Liver (tissue), 3 donors: ENCODE results near the gene NCKAP5L.

Experiments used
- SP1 ChIP-seq: IDR thresholded peaks from 2 replicates; pipeline ENCODE4 v1.6.1; 2018; ENCODE audit warnings: antibody characterized with exemption, mild to moderate bottlenecking
- TF ChIP-seq, protein P1 (sequence below): fragments of 150-350 bp; IDR thresholded peaks from 2 replicates; pipeline ENCODE4 v1.5.1; 2017; ENCODE audit warnings: improper control_type of control experiment, low read depth, low read length; ENCODE audit not compliant: missing input control
- TF ChIP-seq, protein P2 (sequence below): IDR thresholded peaks from 2 replicates; pipeline ENCODE4 v1.6.1; 2016; ENCODE audit warnings: antibody characterized with exemption, mild to moderate bottlenecking
- TF ChIP-seq, protein P3 (sequence below): IDR thresholded peaks from 2 replicates; pipeline ENCODE4 v1.6.1; 2016; ENCODE audit warnings: antibody characterized with exemption
- donor health status: healthy.
- donor health status: healthy.

DNA sequence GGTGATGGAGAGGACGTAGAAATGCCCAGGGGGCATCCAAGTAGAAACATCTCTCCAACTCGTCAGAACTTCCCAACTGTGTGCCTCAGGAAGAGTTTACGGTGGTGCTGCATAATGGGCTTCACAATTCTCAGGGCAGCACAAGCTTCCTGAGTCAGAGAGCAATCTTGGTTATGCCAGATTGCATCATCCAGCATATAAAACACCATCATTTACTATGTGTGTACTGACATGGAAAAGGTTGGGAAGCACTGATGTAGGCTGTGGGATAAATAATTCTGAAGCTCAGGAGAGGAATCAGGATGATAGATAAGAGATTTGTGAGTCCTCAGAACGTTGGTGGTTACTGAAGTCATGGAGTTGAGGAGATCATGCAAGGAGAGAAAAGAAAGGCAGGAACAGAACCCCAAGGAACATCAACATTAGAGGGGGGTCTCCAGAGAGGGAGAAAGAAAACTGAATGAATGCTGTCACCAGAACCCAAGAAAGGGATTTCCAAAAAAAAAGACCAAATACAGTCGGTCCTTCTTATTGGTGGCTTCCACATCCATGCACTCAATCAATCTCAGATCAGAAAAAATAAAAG lies 4.7 kb upstream of the NCKAP5L start:
- TF ChIP-seq, protein P1, sequence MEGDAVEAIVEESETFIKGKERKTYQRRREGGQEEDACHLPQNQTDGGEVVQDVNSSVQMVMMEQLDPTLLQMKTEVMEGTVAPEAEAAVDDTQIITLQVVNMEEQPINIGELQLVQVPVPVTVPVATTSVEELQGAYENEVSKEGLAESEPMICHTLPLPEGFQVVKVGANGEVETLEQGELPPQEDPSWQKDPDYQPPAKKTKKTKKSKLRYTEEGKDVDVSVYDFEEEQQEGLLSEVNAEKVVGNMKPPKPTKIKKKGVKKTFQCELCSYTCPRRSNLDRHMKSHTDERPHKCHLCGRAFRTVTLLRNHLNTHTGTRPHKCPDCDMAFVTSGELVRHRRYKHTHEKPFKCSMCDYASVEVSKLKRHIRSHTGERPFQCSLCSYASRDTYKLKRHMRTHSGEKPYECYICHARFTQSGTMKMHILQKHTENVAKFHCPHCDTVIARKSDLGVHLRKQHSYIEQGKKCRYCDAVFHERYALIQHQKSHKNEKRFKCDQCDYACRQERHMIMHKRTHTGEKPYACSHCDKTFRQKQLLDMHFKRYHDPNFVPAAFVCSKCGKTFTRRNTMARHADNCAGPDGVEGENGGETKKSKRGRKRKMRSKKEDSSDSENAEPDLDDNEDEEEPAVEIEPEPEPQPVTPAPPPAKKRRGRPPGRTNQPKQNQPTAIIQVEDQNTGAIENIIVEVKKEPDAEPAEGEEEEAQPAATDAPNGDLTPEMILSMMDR: no peak
- TF ChIP-seq, protein P2, sequence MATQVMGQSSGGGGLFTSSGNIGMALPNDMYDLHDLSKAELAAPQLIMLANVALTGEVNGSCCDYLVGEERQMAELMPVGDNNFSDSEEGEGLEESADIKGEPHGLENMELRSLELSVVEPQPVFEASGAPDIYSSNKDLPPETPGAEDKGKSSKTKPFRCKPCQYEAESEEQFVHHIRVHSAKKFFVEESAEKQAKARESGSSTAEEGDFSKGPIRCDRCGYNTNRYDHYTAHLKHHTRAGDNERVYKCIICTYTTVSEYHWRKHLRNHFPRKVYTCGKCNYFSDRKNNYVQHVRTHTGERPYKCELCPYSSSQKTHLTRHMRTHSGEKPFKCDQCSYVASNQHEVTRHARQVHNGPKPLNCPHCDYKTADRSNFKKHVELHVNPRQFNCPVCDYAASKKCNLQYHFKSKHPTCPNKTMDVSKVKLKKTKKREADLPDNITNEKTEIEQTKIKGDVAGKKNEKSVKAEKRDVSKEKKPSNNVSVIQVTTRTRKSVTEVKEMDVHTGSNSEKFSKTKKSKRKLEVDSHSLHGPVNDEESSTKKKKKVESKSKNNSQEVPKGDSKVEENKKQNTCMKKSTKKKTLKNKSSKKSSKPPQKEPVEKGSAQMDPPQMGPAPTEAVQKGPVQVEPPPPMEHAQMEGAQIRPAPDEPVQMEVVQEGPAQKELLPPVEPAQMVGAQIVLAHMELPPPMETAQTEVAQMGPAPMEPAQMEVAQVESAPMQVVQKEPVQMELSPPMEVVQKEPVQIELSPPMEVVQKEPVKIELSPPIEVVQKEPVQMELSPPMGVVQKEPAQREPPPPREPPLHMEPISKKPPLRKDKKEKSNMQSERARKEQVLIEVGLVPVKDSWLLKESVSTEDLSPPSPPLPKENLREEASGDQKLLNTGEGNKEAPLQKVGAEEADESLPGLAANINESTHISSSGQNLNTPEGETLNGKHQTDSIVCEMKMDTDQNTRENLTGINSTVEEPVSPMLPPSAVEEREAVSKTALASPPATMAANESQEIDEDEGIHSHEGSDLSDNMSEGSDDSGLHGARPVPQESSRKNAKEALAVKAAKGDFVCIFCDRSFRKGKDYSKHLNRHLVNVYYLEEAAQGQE: no peak
- TF ChIP-seq SP1: no peak
- TF ChIP-seq, protein P3, sequence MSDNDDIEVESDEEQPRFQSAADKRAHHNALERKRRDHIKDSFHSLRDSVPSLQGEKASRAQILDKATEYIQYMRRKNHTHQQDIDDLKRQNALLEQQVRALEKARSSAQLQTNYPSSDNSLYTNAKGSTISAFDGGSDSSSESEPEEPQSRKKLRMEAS: no peak
